RWPE2 (cell line): ENCODE results near the gene SHC2.

Experiments
- ATAC-seq: fragments of 200-7000 bp; cut with Tn5 transposase; 3 replicates; pipeline ENCODE4 v1.9.1; 2021; ENCODE audit warnings: low read depth
- DNase-seq: peaks from one replicate; pipeline ENCODE4 v3.0.0-alpha.2; 2020; ENCODE audit warnings: low spot score
- H3K27ac ChIP-seq: fragments of 450-650 bp; 2 replicates; pipeline ENCODE4 v1.5.1; 2017; ENCODE audit warnings: mild to moderate bottlenecking; ENCODE audit not compliant: poor library complexity, severe bottlenecking
- H3K27me3 ChIP-seq: fragments of 250-450 bp; sonication (Bioruptor Pico); 2 replicates; pipeline ENCODE4 v1.5.1; 2021; ENCODE audit warnings: mild to moderate bottlenecking, moderate library complexity; ENCODE audit not compliant: insufficient read depth, poor library complexity, severe bottlenecking
- H3K36me3 ChIP-seq: fragments of 250-450 bp; sonication (Bioruptor Pico); 2 replicates; pipeline ENCODE4 v1.5.1; 2020; ENCODE audit warnings: low read depth, mild to moderate bottlenecking, moderate library complexity
- H3K4me1 ChIP-seq: fragments of 250-450 bp; sonication (Bioruptor Pico); 2 replicates; pipeline ENCODE4 v1.5.1; 2021; ENCODE audit warnings: mild to moderate bottlenecking, moderate library complexity; ENCODE audit not compliant: insufficient read depth, poor library complexity, severe bottlenecking
- H3K4me3 ChIP-seq: fragments of 250-450 bp; sonication (Bioruptor Pico); 2 replicates; pipeline ENCODE4 v1.5.1; 2021; ENCODE audit warnings: mild to moderate bottlenecking, moderate library complexity; ENCODE audit not compliant: severe bottlenecking
- H3K9me3 ChIP-seq: fragments of 250-450 bp; sonication (Bioruptor Pico); 2 replicates; pipeline ENCODE4 v1.5.1; 2021; ENCODE audit warnings: mild to moderate bottlenecking, moderate library complexity; ENCODE audit not compliant: severe bottlenecking
- CTCF ChIP-seq: fragments of 450-650 bp; IDR thresholded peaks from one replicate; pipeline ENCODE4 v1.5.1; 2017; ENCODE audit warnings: mild to moderate bottlenecking, moderate library complexity; ENCODE audit not compliant: poor library complexity, severe bottlenecking

Gene SHC2

GRCh38 chr19:475360-475759 is 14.5 kb upstream of the SHC2 start:
- Histone ChIP-seq H3K4me3 (no peak overlapping the region), H3K4me1 (no peaks in the 10 kb centered on the region), H3K9me3 (no peaks in the 10 kb centered on the region), H3K36me3 (no peaks in the 10 kb centered on the region), H3K27me3 (no peaks in the 10 kb centered on the region), H3K27ac (no peak overlapping the region)
- ATAC-seq (no peak), DNase-seq (no peak)
- no peak for TF ChIP-seq CTCF

GRCh38 chr19:474126-475078 is 13.6 kb upstream of the SHC2 start:
- Histone ChIP-seq H3K4me3 (no peak overlapping the region), H3K27ac (no peak overlapping the region), H3K27me3 (no peaks in the 10 kb centered on the region), H3K9me3 (no peaks in the 10 kb centered on the region), H3K4me1 (no peaks in the 10 kb centered on the region), H3K36me3 (no peaks in the 10 kb centered on the region)
- no peak for TF ChIP-seq CTCF
- DNase-seq (no peak), ATAC-seq (no peak)

- no peaks in the 10 kb centered on the region for H3K9me3 ChIP-seq
- H3K27ac ChIP-seq: no peak overlapping the region
- no peaks in the 10 kb centered on the region for H3K4me1 ChIP-seq
- no peak overlapping the region for H3K4me3 ChIP-seq
- ATAC-seq: no peak
- H3K27me3 ChIP-seq: no peaks in the 10 kb centered on the region
- DNase-seq: no peak
- no peaks in the 10 kb centered on the region for H3K36me3 ChIP-seq
- TF ChIP-seq CTCF: no peak
Measured at GRCh38 chr19:472005-472858, 11.4 kb upstream of the SHC2 start.

- TF ChIP-seq CTCF: no peak
- Histone ChIP-seq H3K27me3 (no peaks in the 10 kb centered on the region), H3K27ac (no peak overlapping the region), H3K4me1 (no peaks in the 10 kb centered on the region), H3K9me3 (no peaks in the 10 kb centered on the region), H3K36me3 (no peaks in the 10 kb centered on the region), H3K4me3 (no peak overlapping the region)
- ATAC-seq (no peak), DNase-seq (no peak)
Measured at GRCh38 chr19:470701-471100, 9.9 kb upstream of the SHC2 start.
